ENCODE results near the gene VSIG4.
"Not testable (repeated sequence)": the region's sequence is repeated elsewhere in the genome, so short reads cannot be mapped to it uniquely, and the experiment has no call there.

Gene VSIG4

DNA sequence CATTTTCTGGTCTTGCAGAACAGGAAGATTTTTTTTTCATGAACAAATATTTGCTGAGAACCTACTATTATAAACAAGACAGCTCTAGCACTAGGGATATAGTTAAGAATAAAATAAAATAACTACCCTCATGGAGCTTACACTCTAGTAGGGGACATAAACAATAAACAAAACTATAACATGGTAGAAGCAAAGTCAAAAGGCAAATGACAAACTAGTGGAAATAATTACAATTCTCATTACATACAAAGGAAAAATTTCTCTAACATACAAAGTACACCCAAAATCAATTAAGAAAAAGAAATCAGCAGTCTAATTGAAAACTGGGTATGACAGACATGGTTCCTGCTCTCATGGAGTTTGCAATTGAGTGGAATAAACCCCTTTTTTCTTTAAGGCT is 32.0 kb downstream of the VSIG4 start:
- no peak for DNase-seq

DNA sequence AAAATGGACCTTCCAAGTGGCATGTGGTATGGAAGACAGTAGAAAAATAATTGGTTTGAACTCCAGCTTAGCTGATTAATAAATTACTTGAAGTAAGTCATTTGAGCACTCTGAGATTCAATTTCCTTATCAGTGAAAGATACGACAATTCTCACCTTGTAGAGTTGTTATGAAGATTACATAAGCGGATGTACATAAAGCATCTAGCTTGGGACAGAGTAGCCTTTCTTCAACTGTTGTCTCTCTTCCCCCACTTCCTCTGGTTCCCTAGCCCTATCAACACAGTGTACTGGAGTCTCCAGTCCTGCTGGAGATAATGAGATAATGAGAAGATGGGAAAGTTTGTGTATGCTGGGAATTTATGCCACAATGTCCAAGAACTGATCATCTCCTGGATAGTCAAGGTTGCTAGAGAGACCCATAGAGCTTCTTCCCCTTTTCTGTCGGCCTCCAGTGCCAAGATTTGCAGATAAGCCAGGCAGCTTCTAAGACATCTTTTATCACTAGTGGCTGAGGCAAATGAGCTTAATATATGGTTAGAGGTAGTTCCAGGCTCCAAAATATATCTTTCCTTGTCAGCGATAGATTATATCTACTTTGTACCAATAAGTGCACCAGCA is 33.9 kb downstream of the VSIG4 start:
- DNase-seq, result no peak

DNA sequence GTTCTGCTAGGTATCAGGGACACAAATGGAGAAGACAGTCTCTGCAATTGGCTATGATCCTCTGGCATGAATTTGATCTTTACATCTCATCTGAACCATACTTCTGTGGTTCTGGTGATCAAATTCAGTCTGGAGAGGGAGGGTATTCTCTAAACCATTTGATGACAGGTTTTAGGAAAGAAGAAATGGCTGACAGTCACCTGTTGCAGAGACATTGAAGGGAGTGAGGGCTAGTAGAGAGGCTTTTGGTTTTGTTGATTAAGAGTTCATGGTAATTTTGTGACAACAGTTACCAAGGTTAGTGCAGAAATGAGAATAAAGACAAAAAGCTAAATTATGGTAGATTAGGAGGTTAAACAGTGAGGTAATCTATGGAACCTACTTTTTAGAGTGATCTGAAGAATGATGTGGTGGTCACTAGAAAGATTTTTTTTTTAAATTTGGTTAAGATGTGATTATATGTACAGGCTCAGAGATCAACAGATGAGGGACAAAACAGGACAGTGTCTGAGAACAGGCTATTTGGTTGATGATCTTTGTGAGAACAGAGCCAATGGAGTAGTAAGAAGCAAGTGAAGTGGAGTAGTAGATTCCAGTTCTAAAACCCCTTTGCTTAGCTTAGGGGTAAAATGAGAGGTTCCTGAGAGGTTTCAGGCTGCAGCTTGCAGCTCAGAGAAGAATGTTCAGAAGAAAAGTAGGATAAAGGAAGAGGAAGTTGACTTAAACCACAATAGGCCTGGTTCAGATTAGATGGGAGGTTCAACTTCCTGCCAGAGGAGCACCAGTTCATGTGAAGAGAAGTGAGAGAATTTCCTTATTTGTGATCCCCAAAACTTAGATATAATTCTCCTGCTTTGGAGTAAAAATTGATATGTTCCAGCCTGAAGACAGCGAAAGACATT is 34.7 kb downstream of the VSIG4 start:
- DNase-seq, result peak; percentile 16

DNA sequence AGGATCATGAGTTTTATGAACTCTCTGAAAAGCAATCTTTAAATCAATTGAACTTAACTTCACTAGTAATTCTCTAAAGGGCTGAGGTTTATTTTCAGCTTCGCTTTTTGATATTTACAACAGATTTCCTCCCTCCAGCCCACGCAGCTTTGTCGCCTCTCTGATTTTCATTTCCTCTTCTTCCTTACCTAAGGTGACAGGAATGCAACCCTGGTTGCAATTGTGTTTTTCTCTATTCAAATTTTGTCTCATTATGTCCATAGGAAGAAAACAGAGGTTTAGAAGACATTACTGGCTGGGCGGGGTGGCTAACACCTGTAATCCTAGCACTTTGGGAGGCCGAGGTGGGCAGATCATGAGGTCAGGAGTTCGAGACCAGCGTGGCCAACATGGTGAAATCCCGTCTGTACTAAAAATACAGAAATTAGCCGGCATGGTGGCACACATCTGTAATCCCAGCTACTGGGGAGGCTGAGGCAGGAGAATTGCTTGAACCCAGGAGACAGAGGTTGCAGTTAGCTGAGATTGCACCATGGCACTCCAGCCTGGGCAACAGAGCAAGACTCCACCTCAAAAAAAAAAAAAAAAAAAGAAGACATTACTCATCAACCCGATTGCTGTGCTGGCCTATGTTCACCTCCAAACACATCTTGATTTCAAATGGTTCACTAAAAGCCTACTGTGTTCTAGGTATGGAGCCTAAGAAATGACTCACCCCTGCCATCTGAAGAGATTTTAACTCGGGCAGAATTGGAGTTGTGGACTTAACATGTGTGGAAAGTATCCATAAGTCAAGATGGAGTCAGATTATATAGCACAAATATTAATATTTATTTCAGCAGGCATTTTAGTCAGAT is 36.8 kb downstream of the VSIG4 start:
- no peak for DNase-seq

DNA sequence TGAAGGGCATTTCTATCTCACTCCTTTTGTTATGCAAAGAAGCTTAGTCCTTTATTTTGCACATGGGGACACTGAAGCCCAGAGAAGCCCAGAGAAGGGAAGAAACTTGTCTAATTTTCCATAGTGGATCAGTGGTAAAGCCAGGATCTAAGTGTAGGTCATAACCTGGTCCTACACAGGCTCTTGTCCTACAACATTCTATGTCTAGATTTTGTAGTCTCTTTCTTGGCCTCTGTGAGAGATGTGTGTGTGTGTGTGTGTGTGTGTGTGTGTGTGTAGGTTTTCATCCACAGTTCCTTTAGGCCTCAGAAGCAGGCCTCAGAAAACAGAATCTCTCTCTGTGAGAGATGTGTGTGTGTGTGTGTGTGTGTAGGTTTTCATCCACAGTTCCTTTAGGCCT is 38.3 kb downstream of the VSIG4 start:
- DNase-seq, result no peak

DNA sequence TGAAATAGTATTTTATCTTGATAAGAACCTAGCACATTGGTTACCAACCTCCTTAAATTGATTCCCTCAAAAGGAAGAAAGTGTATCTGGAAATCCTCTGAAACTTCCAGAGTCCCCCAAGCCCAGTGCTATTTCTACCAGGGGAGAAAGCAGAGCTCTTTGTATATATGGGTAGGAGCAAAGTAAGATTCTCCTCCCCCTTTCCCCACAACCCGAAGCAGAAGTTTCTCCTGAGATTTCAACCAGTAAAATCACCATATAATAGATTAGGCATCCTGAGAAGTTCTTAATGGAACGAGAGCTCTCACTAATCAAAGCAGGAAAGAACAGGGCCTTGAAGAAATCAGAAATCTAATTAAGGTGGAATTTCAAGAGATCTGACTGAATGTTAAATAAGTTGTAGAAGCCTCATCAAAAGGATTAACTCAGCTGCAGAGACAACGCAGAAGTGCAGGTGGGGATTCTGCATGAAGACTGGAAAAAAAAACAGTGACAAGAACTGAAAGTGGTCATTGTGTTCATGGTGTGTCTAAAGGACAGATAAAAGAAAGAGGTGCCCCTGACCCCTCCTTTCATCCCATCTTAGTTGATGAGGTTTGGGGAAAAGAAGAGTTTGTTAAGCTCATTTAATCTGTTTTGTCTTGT is 39.1 kb downstream of the VSIG4 start:
- DNase-seq, result no peak

DNA sequence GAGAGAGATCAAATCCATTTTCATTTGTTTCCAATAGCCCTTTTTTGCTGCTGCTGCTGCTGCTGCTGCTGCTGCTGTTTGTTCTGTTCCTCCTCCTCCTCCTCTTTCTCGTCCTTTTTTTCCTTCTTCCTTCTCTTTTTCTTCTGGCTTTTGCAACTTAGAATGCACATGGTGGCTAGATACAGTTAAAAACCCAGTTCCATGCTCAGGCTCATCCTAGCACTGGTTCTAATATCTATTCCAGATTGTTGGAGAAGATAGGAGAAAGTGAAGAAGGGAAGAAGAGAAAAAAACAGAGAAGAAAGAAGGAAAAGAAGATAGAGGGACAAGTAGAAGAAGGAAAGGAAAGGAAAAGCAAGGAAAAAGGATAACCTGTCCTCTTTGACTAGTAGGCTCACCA is 39.7 kb downstream of the VSIG4 start:
- no peak for DNase-seq

DNA sequence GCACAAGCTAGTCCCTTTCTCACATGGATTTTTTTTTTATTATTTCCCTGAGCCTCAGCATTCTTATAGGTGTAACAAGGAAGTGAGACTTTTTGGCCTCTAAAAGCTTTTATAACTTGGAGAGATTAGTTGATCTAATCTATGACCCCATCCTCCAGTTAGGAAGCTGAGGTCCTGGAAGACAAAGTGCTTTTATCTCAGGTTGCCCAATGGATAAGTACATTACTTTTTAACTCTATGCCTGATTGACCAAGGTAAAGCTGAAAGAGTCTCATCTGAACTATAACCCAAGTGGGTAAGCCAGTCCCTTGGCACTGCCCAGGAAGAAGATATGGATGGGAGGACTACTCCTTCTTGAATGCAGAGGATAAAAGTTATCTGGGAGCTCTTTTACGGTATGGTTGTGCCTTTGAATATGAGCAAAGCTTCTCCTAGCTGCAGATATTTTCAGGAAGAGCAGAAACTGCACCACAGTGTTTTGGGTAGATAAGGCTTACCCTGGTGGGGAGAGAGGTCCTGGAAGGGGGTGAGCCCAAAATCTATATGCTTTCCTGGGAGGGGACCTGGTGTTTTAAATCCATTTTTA is 40.2 kb downstream of the VSIG4 start:
- DNase-seq, result no peak

DNA sequence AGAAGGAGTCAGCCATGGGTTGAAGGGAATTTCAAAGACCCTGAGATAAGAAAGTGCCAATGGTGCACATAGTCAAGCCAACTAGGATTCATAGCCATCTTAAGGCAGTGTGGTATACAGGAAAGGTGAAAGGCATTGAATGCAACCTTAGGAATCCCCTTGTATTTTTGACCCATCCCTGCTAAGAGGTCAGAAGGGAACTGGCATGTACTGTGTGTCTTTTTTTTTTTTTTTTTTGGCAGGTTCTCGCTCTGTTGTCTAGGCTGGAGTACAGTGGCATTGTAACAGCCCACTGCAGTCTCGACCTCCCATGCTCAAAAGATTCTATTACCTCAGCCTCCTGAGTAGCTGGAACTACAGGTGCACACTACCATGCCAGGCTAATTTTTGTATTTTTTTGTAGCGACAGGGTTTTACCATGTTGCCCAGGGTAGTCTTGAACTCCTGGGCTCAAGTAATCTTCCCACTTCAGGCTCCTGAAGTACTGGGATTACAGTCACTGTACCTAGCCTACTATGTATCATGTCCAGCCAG is 40.8 kb downstream of the VSIG4 start:
- DNase-seq, result no peak

DNA sequence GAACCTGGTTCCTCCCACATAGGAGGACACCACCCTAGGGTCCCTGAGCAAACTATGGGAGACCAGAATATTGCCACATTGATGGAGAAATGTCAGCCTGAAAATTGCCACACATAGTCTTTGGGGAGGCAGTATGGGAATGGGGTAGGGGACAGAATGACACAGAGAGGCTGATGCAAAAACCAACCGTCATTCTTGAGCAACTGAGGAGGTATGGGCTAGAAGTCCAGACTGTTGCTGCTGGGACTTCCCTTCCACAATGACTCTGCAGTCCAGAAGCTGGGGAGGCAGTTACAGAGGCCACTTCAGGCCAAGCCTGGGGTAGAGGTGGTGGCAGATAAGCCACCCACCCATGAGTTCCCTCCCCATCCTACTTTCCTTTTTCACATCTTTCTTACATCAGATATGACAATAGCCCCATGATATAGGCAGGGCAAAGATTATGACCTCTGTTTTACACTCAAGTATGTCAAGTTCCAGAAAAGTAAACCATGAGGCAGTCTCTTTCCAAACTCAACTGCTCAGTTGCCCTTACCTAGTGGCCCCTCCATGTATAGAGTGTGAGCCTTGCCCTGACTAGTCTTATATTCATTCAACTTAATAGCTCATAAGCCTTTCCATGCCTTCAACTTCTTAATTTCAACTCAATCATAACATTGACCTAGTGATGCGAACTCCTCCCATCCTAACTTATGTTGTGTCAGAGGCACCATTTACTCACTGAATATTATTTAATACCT is 41.7 kb downstream of the VSIG4 start:
- DNase-seq, result no peak

DNA sequence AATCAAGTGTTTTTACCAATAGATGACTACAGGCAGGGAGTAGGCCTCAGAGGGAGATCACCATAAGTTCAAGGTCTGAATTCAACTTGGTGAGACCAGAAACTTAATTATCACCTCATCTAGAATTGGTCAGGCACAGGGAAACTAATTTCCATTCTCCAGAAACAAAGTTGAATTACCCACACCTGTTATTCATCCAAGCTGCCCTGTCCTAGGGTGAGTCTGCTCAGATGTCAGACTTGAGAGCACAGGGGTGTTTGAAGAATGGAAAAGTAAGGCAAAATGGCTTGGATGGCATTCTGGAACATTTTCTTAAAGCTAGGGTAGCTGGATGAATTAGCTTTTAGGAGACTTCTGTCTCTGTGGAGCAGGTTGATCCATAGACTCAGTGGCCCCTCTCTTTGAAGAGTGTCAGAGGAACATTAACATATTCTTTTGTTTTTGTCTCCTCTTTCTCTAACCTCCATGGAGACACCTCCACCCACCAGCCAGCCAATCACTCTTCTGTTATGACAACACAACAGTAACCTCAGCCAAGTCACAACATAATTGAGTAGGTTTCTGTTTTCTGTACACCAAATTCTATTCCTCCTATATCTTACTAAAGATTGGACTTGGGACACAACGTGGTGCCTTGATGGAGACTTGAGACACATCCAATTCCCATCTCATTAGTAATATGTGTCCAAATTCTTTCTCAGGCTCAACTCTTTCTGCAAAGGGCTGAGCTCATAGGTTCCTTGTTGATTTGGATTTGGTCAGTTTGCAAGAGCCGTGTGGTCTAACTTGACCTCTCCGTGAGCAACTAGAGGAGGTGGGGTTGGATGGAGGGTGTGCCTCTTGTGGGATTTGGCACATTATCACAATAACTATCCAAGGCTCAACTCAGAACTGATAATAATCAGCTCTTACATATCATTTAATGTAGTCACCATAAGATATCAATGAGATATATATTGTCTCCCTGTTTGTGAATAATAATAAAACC is 45.1 kb downstream of the VSIG4 start:
- no peak for DNase-seq

DNA sequence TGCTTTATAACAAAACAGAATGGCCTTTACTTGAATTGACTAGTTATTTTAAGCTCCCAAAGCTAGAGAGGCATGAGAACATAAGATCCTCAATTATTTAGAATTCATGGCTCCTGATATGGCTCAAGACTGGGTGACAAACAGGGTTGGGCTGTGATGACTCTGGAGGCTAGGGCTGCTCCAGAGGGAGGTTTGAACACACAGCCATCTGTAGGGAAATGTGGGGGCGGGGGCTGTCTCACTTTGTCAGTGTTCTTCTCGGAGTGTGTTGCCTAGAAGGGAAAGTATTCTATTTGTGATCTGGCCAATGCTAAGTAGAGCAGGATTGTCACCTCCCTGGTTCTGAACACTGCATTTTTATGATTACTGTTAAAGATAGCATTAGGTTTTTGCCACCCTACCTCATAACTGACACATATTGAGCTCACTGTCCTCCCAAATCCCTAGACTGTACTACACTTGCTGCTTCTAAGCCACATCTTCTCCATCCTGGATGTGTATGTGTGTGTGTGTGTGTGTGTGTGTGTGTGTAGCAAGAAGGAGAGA is 45.9 kb downstream of the VSIG4 start:
- no peak for DNase-seq

DNA sequence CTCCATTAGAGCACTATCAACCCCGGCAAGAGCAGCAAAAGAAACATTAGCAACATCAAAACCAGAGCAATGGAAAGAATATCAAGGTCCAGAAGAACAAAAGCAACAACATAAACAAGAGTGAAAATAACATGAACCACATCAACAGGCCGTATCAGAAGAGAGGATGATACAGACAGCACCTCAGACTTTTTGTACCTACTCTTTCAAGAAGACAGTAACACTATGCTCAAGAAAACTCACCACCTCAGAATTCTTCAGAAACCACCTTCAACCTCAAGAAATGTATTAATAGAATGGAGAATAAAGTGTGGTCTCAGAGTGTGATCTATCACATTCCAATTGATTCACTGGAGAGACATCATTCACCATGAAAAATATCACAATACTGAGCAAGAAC is 46.5 kb downstream of the VSIG4 start:
- no peak for DNase-seq

DNA sequence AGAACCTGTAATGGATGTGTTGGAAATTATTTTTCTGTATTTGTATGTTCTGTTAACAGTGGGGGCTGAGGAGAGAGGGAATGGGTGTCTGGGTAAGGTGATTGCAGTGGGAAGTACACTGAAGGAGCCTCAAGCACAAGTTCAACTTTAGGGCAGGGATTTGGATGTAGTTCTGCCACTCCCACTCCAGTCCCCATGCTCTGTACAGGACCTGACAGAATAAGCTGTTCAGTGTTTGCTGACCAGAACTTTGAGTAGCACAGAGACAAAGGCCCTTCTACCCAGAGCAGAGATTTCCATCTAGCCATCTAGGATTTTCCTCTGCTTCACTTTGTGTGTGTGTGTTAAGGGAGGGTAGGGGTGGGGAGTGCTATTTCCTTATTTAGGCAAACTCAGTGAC is 49.2 kb downstream of the VSIG4 start:
- DNase-seq, result no peak

DNA sequence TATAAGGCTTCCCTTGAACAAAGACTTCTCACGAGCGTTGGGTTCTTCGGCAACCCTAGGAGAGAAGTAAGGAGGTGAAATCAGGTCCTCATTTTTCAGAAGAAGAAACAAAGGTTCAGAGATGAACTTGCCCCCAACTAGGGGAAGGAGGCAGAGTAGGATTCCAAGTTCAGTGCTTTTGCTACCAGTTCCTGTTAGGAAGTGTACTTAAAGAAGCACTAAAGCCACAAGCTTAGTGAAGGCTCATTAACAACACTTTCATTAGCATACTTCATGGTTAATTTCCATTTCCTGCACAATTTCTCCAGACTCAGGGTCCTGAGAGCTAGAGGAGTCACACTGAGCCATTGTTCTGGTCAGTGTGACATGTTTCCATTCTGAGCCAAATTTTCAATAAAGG is 52.1 kb downstream of the VSIG4 start:
- no peak for DNase-seq

DNA sequence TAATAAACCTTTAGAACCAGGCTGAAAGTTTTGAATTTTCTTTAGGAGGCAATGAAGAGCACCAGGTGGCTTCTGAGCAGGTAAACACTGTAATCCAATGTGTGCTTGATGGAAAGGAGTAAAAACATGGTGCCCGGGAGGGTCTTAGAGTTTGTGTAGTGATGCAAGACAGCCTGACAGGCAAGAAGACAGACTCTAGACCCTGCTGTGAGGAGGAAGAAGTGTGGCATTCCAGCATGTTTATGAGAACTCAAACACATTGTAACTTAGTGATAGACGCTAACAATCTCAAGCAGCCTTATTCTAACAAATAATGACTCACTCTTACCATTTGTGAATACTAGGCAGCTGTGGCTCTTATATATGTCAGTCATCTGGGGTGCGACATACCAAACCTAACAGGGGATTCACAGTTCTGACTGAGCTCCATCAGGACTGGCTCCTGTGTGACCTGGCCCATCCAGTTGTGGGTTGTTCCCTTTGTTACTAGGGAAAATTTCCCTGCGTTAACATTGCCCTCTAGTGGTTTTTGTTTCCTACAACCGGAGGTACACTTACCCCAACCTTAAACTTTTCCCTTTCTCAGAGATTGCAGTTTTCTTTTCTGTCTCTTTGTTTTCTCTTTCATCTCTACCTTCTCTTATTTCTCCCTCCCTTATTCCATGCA is 53.8 kb downstream of the VSIG4 start:
- DNase-seq, result peak; percentile 76

DNA sequence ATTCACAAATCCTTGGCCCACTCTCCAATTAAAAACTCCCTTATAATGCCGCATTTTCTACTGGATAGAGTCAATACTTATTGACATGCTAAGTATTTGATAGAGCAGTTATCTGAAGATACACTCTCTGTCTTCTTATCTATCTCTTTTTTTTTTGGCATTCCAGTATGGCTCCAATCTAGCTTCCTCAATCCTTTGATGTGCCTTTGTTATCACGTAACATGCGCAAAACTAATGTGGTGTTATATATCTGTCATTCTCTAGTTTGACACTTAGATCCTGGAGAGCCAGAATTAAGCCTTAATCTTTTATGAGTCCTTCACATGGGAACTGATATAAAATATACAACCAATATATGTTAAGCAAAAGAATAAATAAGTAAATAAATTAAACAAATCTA is 54.7 kb downstream of the VSIG4 start:
- DNase-seq, result no peak

DNA sequence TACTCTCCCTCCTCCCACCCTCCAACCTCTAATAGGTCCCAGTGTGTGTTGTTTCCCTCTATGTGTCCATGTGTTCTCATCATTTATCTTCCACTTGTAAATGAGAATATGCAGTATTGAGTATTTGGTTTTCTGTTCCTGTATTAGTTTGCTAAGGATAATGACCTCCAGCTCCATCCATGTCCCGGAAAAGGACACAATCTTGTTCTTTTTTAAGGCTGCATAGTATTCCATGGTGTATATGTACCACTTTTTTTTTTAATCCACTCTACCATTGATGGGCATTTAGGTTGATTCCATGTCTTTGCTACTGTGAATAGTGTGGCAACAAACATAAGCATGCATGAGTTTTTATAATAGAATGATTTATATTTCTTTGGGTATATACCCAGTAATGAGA is 62.7 kb downstream of the VSIG4 start:
- not testable (repeated sequence) for DNase-seq

DNA sequence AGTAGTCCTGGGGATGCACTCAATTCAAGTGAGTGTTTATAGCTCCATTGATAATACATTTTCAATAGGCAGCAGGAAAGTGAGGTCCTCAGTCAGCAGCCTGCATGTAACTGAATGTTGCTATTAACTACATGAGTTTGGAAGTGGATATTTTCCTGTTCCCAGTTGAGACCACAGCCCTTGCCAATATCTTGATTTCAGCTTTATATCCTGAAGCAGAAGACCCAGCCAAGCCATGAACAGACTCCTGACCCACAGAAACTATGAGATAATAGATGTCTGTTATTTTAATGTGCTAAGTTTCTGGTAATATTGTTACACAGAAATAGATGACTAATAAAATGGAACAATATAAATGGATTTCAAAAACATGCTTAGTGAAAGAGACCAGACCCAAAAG is 63.7 kb downstream of the VSIG4 start:
- DNase-seq, result no peak
